ENCODE measurements around the gene MUC5AC.

Gene MUC5AC

DNA sequence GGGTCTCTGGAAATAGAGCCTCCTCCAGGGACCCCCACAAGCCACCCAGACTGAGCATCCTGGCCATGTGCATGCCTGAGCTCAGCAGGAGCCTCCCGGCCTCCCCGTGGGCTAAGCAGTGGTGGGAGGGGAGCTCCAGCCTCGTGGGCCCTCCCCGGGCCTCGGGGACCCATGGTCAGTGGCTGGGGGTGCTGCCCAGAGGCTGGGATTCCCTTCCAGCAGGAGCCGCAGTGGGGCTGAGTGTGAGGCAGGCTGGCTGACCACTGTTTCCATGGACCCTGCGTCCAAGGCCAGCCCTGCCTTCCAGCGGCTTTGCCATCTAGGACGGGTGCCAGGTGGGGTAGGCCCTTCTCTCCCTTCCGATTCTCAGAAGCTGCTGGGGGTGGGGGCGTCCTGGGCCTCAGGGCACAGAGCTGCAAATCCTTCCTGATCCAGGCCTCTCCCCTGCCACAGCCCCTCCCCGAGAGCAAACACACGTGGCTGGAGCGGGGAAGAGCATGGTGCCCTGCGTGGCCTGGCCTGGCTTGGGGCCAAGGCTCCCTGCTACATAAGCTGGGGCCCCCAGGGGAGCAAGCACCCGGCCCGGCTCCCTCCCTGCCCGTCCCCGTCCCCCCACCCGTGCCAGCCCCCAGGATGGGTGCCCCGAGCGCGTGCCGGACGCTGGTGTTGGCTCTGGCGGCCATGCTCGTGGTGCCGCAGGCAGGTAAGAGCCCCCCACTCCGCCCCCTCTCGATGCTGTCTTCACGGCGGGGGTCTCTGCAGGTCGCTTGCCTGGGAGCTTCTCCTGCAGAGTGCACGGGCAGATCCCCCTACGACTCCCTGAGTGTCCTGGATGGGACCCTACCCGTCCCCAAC, 65.0 kb downstream of the MUC5AC start, which contains the start of gene MUC5B:
Gene MUC5B, plus strand, starts transcription at position 576 of the 855 bp plus-strand sequence. Its CDS starts 58 bp downstream, at position 634.
- no peak for DNase-seq (ENCODE audit: low spot score)
- TF ChIP-seq, protein P1, sequence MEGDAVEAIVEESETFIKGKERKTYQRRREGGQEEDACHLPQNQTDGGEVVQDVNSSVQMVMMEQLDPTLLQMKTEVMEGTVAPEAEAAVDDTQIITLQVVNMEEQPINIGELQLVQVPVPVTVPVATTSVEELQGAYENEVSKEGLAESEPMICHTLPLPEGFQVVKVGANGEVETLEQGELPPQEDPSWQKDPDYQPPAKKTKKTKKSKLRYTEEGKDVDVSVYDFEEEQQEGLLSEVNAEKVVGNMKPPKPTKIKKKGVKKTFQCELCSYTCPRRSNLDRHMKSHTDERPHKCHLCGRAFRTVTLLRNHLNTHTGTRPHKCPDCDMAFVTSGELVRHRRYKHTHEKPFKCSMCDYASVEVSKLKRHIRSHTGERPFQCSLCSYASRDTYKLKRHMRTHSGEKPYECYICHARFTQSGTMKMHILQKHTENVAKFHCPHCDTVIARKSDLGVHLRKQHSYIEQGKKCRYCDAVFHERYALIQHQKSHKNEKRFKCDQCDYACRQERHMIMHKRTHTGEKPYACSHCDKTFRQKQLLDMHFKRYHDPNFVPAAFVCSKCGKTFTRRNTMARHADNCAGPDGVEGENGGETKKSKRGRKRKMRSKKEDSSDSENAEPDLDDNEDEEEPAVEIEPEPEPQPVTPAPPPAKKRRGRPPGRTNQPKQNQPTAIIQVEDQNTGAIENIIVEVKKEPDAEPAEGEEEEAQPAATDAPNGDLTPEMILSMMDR (IDR thresholded peaks at IDR 0.05; ENCODE audit: borderline replicate concordance, control extremely low read depth, extremely low read depth, insufficient read depth, missing control alignments), result no peak
- in situ Hi-C loops (cut with MboI; ENCODE audit: low sequenced_read_pairs, unreplicated experiment), result no loop called here

DNA sequence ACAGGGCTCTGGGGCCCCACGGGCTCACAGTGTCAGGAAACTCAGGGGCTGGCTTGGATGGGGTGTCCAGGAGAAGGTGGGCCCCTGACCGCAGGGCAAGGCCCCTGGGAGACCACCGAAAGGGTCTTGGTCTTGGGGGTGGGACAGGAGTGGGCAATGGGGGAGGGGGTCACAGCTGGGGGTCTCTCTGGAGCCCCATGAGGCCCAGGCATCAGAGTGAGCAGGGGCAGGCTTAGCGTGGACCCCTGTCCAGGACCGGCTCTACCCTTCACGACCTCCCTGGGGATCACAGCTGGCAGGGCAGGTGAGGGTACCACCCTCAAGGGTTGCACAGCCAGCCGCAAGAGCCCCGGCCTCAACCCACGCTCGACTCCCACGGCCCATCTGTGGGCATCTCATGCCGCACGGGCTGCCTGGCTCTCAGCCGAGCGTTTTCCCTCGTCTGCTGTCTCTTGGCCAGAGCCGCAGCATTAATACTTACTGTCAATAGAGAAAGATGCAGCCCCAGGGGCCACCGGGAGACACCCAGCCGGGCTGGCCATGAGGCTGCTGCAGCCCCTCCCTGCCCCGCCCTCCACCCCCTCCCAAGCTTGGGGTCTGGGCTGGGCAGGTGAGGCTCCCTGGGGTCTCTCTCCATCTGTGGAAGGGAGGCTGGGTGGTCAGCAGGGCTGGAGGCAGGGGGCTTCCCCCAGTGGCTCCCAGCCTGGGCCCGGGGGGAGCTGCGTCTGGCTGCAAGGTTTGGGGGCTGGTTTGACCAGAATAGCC, 65.8 kb downstream of the MUC5AC start:
- TF ChIP-seq, protein P1 (IDR thresholded peaks at IDR 0.05; ENCODE audit: borderline replicate concordance, control extremely low read depth, extremely low read depth, insufficient read depth, missing control alignments), result no peak
- no peak for DNase-seq (ENCODE audit: low spot score)
- in situ Hi-C loops (cut with MboI; ENCODE audit: low sequenced_read_pairs, unreplicated experiment), result no loop called here

DNA sequence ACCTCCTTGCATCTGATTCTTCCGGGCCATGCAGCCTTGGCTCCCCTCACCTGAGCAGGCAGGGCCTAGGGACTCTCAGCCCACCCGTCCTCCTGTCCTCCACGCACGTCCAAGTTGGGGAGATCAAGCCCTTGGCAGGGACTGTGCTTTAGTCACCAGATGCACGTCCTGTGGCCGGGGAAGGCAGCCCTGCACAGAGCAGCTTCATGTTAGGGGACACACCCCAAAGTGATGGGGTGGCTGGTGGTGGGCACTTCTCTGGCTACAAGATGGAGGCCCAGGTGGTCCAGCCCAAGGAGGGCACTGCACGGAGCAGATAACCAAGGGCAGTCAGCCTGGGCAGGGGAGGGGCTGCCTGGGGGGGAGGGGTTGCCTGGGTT, 66.3 kb downstream of the MUC5AC start:
- in situ Hi-C loops (cut with MboI; ENCODE audit: low sequenced_read_pairs, unreplicated experiment), result no loop called here
- no peak for DNase-seq (ENCODE audit: low spot score)
- TF ChIP-seq, protein P1 (IDR thresholded peaks at IDR 0.05; ENCODE audit: borderline replicate concordance, control extremely low read depth, extremely low read depth, insufficient read depth, missing control alignments), result no peak

DNA sequence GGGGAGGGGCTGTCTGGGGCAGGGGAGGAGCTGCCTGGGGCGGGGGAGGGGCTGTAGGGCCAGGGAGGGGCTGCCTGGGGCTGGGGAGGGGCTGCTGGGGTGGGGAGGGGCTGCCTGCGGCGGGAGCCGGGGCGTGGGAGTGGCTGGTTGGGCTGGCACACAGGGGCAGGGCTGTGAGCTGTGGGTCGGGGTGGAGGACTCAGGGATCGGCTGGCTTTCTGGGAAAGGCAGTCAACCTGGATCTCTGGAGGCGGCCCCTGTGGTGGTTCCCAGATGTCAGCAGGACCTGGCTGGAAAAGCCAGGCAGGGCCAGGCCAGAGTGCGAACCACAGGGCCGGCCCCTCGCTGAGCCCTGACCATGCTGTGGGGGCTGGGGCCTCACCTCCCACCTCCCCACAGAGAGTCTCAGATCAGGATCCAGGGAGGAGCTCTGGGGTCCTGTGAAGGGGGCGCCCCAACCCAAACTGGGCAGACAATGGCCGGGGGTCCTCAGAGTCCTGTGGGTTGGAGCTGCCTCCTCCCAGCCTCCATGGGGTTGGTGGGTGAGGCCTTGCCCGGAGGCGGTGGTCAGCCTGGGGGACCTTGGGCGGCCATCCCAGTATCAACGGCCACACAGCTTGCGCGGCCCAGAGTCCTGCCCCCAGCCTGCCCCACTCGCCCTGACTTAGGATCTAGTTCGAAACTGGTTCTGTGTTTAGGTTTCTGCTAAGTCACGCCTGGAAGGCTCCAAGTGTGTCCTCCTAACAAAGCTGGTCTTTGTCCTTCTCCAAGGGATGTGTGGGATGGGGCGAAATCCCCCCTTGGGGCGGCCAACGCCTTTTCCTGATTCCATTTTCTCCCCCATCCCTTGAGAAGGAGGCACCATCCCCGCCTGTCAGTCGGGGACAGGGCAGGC, 67.0 kb downstream of the MUC5AC start:
- in situ Hi-C loops (cut with MboI; ENCODE audit: low sequenced_read_pairs, unreplicated experiment), result no loop called here
- TF ChIP-seq, protein P1 (IDR thresholded peaks at IDR 0.05; ENCODE audit: borderline replicate concordance, control extremely low read depth, extremely low read depth, insufficient read depth, missing control alignments), result no peak
- no peak for DNase-seq (ENCODE audit: low spot score)

DNA sequence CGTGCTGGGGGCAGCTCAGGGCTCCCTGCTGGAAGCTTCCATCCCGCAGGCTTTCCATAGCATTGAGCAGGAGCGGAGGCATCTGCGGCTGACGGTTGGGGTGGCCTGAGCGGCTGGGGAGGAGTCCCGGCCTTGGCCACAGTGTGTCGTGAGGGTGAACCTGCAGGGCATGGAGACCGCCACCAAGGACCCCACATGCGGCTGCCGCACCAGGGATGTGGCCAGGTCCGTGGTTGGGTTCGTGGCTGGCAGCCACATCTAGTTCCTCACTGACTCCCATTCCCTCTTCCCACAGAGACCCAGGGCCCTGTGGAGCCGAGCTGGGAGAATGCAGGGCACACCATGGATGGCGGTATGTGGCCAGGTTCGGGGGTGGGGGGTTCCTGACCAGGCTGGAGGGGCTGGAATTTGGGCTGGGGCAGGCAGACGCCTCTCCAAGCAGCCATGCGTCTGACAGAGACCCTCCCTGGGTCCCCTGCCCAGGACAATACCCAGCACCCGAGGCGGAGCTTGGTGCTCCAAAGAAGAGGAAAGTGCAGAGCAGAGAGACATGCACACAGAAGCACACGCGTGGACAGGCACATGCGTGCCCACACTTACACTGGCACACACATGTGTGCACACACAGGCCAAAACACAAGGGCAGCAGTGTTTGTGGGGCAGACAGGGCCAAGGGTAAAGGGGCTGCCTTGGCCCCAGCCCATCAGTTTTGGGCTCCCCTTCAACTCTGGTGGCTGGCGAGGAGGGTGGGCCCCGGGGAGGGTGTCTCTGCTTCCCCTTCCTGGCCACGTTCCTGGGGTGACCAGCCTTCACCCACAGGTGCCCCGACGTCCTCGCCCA, 67.9 kb downstream of the MUC5AC start:
- in situ Hi-C loops (cut with MboI; ENCODE audit: low sequenced_read_pairs, unreplicated experiment), result no loop called here
- TF ChIP-seq, protein P1 (IDR thresholded peaks at IDR 0.05; ENCODE audit: borderline replicate concordance, control extremely low read depth, extremely low read depth, insufficient read depth, missing control alignments), result no peak

More for the DNA sequence above, 67.9 kb downstream of the MUC5AC start:
- no peak for DNase-seq (ENCODE audit: low spot score)

Measured in GM13976 (cell line).